ENCODE results near the gene MUC2.

MUC2 gene

DNA sequence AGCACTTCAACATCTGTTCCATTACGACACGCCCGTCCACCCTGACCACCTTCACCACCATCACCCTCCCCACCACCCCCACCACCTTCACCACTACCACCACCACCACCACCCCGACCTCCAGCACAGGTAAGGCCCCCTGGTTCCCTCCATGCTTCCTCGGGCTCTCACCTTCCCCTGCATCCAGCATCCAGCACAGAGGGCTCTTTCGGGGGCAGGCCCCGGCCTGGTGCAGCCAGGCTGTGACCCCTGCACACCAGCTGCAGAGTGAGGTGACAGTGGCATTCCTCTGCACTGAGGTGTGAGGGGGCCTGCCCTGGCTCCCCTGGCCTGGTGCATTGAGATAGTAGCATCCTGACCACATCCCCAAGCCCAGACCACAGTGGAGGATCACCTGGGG is 18.2 kb downstream of the MUC2 start:
- no peak for DNase-seq

GRCh38 chr11:1099519-1100355 is 25.1 kb downstream of the MUC2 start:
- in situ Hi-C loops (cut with HindIII; ENCODE audit: low pct_ligation_motif_present, low pct_unique_long_range_greater_than_20kb, low sequenced_read_pairs) = no loop called here
- DNase-seq = no peak

More for the DNA sequence above, 18.2 kb downstream of the MUC2 start:
- in situ Hi-C loops (cut with HindIII; ENCODE audit: low pct_ligation_motif_present, low pct_unique_long_range_greater_than_20kb, low sequenced_read_pairs) = no loop called here

GRCh38 chr11:1100417-1101245 is 26.0 kb downstream of the MUC2 start:
- in situ Hi-C loops (cut with HindIII; ENCODE audit: low pct_ligation_motif_present, low pct_unique_long_range_greater_than_20kb, low sequenced_read_pairs) = no loop called here
- DNase-seq = no peak

- in situ Hi-C loops (cut with HindIII; ENCODE audit: low pct_ligation_motif_present, low pct_unique_long_range_greater_than_20kb, low sequenced_read_pairs) = no loop called here
- DNase-seq = no peak
Measured at GRCh38 chr11:1101318-1102089, 26.8 kb downstream of the MUC2 start.

DNA sequence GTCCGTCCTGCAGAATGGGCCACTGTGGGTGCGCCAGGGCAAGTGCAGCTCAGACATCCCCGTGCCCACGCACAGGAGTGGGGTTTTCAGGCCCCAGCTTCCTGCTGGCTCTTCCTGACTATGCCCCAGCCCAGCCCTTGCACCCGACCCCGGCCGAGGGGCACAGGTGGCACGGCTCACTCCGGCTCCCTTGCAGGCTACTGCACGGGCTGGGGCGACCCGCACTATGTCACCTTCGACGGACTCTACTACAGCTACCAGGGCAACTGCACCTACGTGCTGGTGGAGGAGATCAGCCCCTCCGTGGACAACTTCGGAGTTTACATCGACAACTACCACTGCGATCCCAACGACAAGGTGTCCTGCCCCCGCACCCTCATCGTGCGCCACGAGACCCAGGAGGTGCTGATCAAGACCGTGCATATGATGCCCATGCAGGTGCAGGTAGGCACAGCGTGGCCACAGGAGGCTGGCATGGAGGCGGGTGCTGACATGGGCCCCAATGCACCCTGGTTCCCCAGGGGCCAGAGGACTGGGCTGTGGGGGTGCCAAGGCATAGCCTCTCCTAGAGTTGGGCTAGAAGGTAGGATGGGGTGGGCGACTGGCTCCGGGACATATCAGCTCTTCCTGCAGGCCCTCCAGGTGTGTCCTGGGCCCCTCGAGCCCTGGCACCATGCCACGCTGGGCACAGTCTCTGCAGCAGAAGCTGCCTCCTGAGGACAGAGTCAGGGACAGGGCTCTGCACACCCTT is 27.7 kb downstream of the MUC2 start:
- DNase-seq = no peak
- in situ Hi-C loops (cut with HindIII; ENCODE audit: low pct_ligation_motif_present, low pct_unique_long_range_greater_than_20kb, low sequenced_read_pairs) = no loop called here

DNA sequence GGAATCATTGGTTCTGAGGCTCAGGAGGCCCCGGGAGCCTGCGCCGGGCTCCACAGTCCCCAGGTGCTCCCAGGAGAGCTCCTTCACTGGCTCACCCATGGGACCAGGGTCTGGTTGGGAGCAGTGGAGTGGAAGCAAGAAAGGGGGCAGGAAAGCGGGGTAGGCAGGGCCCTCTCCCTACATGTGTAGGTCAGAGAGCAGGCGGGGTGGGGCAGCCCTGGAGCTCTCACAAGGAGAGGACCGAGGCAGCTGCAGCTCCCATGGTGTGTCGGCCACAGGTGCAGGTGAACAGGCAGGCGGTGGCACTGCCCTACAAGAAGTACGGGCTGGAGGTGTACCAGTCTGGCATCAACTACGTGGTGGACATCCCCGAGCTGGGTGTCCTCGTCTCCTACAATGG is 28.3 kb downstream of the MUC2 start:
- no peak for DNase-seq
- in situ Hi-C loops (cut with HindIII; ENCODE audit: low pct_ligation_motif_present, low pct_unique_long_range_greater_than_20kb, low sequenced_read_pairs) = no loop called here

DNA sequence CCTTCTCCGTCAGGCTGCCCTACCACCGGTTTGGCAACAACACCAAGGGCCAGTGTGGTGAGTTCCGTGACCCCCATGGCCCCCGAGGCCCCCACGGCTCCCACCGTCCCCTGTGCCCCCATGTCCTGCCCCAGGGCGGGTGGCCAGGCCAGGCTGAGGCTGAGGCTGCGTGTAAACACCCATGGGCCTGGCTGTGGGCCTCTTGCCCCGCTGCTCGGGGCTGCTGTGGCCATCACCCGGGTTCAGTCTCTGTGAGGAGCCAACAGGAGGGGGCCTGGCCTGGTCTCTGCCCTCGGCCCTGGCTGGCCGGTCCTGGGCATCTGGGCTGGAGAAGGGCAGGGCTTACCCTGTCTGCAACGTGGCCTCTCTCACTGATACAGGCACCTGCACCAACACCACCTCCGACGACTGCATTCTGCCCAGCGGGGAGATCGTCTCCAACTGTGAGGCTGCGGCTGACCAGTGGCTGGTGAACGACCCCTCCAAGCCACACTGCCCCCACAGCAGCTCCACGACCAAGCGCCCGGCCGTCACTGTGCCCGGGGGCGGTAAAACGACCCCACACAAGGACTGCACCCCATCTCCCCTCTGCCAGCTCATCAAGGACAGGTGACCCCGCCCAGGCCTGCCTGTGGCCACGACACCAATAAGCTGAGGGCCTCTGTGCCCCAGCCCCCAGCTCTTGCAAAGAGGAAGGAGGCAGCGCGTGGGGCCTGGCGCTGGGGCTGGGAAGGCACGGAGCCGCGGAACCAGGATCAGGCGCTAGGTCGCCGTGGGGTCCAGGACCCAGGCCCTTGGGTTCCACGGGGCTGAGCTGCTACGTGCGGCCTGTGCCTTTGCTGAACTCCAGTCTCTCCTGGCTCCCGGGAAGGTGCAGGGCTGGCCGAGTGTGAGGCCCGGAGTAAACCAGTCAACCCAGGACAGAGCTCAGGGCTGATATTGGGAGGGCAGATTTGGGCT is 29.0 kb downstream of the MUC2 start:
- in situ Hi-C loops (cut with HindIII; ENCODE audit: low pct_ligation_motif_present, low pct_unique_long_range_greater_than_20kb, low sequenced_read_pairs) = no loop called here
- no peak for DNase-seq

DNA sequence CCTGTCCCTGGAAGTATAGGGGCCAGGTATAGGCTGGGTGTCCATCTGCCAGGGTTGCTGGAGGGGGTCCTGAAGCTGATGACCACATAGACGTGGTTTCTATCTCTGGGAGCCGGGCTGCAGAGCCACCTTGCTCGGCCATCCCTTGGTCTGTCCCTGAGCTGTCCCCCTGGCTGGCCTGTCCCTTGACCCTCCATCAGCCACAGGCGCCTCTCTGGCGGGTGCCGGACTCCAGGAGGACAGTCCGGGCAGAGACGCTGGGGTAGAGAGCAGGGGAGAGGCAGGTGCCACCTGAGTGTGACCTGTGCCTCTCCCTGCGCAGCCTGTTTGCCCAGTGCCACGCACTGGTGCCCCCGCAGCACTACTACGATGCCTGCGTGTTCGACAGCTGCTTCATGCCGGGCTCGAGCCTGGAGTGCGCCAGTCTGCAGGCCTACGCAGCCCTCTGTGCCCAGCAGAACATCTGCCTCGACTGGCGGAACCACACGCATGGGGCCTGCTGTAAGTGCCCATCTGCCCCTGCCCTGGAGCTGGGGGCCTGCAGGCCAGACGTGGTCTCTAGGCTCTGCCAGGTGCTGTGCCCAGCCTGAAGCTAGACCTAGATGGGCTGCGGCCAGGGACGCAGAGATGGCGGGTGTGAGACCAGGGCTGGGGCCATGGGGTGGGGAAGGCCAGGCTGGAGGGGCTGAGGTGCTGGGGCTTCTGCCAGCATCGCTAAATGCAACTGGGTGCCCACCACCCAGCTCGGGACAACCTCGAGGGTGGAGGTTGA is 29.9 kb downstream of the MUC2 start:
- in situ Hi-C loops (cut with HindIII; ENCODE audit: low pct_ligation_motif_present, low pct_unique_long_range_greater_than_20kb, low sequenced_read_pairs) = no loop called here
- no peak for DNase-seq

DNA sequence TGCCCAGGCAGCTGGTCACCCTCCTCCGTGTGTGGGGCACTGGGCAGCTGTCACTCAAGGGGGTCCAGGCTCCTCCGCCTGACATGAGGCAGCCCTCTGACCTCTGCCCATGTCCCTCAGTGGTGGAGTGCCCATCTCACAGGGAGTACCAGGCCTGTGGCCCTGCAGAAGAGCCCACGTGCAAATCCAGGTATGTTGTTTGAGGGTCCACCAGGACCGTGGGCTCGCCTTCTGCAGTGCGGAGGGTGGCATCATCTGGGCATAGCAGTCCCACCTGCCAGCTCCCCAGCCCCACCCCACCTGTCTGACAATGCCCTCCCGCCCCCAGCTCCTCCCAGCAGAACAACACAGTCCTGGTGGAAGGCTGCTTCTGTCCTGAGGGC is 30.5 kb downstream of the MUC2 start:
- in situ Hi-C loops (cut with HindIII; ENCODE audit: low pct_ligation_motif_present, low pct_unique_long_range_greater_than_20kb, low sequenced_read_pairs) = no loop called here
- DNase-seq = no peak

- no peak for DNase-seq
- in situ Hi-C loops (cut with HindIII; ENCODE audit: low pct_ligation_motif_present, low pct_unique_long_range_greater_than_20kb, low sequenced_read_pairs) = no loop called here
Measured at GRCh38 chr11:1106387-1106786, 31.7 kb downstream of the MUC2 start.

- no peak for DNase-seq
- in situ Hi-C loops (cut with HindIII; ENCODE audit: low pct_ligation_motif_present, low pct_unique_long_range_greater_than_20kb, low sequenced_read_pairs) = no loop called here
Measured at GRCh38 chr11:1107316-1108245, 32.9 kb downstream of the MUC2 start.

DNA sequence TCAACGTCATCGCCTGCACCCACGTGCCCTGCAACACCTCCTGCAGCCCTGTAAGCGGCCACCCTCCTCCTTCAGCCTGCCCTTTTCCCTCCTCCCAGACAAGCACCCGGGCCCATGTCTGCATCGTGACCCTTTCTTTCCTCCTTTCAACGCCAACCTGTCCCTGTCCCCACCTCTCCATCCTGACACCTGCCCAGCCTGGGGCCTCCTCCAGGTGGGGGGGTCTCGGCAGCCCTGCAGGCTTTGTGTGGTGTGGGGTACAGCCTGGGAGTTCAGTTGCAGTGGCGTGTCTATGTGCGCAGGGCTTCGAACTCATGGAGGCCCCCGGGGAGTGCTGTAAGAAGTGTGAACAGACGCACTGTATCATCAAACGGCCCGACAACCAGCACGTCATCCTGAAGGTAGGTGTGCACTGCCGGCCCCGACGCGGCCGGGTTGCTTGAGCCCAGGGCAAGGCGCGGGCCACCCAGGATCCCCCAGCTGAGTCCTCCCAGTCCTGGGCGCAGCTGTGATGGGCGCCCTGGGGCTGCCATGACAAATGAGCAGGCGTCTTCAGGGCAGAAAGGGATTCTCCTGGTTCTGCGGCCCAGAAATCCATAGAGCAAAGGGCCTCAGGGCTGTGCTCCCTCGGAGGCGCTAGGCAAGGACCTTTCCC is 33.7 kb downstream of the MUC2 start:
- DNase-seq = no peak
- in situ Hi-C loops (cut with HindIII; ENCODE audit: low pct_ligation_motif_present, low pct_unique_long_range_greater_than_20kb, low sequenced_read_pairs) = no loop called here

DNA sequence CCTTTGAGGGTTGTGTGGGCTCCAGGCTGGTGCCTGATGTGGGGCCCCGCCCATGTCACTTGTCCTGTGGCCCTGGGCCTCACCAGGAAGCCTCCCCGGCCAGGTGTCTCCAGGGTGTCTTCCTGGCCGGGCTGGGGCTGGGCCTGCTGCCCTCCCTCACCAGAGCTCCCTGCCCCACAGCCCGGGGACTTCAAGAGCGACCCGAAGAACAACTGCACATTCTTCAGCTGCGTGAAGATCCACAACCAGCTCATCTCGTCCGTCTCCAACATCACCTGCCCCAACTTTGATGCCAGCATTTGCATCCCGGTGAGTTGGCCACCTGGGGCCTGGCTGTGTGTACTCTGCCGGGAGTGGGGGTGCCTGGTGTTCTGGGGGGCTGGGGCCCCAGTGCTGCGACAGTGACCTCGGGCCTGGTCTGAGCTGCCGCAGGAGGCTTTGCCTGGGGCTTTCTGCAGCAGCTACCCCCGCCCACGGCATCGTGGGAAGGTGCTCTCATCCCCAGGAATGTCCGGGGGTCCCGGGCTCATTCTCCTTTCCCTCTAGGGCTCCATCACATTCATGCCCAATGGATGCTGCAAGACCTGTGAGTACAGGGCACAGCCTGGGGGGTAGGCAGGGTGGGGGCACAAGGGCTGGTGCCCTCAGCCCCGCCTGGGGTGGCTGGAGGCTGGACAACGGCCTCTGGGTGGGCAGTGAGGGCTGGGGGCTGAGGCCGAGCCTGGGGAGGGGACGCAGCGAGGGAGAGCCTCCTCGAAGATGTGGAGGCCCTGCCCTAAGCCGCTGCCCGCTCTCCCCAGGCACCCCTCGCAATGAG is 34.6 kb downstream of the MUC2 start:
- no peak for DNase-seq
- in situ Hi-C loops (cut with HindIII; ENCODE audit: low pct_ligation_motif_present, low pct_unique_long_range_greater_than_20kb, low sequenced_read_pairs) = no loop called here

GRCh38 chr11:1109918-1110705 is 35.4 kb downstream of the MUC2 start:
- in situ Hi-C loops (cut with HindIII; ENCODE audit: low pct_ligation_motif_present, low pct_unique_long_range_greater_than_20kb, low sequenced_read_pairs) = no loop called here
- no peak for DNase-seq
